Muscle layer of duodenum (tissue), 2 donors: ENCODE measurements around the gene IGFALS.

ENCODE experiments used
- H3K27ac ChIP-seq: one replicate; pipeline ENCODE4 v1.7.0; 2013; ENCODE audit warnings: mild to moderate bottlenecking, low read length
- H3K27me3 ChIP-seq: one replicate; pipeline ENCODE4 v1.7.0; 2013; ENCODE audit warnings: low read depth, mild to moderate bottlenecking, control low read depth, low read length
- H3K36me3 ChIP-seq, 2 donors: one replicate each; pipeline ENCODE4 v1.7.0; 2013; ENCODE audit warnings: low read length in 2 of 2, control low read depth in 1 of 2, mild to moderate bottlenecking in 1 of 2; ENCODE audit not compliant: insufficient read depth in 2 of 2, control insufficient read depth in 1 of 2
- H3K4me1 ChIP-seq, 2 donors: one replicate each; pipeline ENCODE4 v1.7.0; 2013; ENCODE audit warnings: low read length in 2 of 2, mild to moderate bottlenecking in 2 of 2, control low read depth in 1 of 2, moderate library complexity in 1 of 2; ENCODE audit not compliant: insufficient read depth in 2 of 2, control insufficient read depth in 1 of 2
- H3K4me3 ChIP-seq, 2 donors: one replicate each; pipeline ENCODE4 v1.7.0; 2013; ENCODE audit warnings: low read length in 2 of 2, low read depth in 1 of 2, mild to moderate bottlenecking in 1 of 2
- H3K9me3 ChIP-seq, 2 donors: one replicate each; pipeline ENCODE4 v1.7.0; 2013; ENCODE audit warnings: low read length in 2 of 2, control low read depth in 1 of 2, mild to moderate bottlenecking in 1 of 2; ENCODE audit not compliant: control insufficient read depth in 1 of 2
- donor health status: healthy.

Gene IGFALS

DNA sequence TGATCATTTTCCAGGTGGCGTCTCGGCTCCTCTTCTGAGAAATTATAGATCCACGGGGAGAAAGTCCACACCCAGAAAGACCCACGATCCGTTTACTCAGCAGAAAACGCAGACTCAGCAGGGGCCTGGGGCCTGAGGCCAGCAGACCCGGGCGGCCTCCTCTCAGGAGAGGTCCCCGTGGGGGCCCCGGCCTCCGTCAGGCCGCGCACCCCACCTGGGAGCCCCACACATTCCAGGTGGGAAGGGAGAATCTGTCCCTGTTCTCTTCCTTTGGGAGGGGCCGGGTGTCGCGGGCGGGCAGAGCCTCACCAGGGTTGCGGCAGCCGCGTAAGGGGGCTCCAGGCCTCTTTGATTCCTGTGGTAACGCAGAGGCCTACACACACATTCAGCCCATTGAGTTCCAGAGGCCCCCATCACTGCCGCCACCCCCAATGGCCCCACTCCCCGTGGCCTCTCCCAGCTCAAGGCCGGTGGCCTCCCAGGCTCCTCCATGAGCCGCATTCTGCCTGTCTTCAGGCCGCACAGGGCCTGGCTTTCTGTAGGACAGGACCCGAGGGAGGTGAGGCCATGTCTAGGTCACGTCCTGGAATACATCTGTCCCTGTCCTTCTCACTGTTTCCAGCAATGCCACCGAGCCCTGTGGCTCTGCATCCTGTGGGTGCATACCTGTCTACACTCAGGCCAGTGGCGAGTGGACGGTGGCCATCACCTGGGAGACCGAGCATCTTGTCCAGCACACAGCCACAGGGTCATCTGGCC is 1.6 kb upstream of the IGFALS start:
- H3K4me1 ChIP-seq = no peaks in the 10 kb centered on the region
- no peak overlapping the region for H3K4me3 ChIP-seq
- H3K9me3 ChIP-seq = no peaks in the 10 kb centered on the region
- H3K27ac ChIP-seq = no peak overlapping the region
- no peaks in the 10 kb centered on the region for H3K27me3 ChIP-seq
- peaks cover 0 to 15% of the 10 kb centered on the region in 2 donors for H3K36me3 ChIP-seq

DNA sequence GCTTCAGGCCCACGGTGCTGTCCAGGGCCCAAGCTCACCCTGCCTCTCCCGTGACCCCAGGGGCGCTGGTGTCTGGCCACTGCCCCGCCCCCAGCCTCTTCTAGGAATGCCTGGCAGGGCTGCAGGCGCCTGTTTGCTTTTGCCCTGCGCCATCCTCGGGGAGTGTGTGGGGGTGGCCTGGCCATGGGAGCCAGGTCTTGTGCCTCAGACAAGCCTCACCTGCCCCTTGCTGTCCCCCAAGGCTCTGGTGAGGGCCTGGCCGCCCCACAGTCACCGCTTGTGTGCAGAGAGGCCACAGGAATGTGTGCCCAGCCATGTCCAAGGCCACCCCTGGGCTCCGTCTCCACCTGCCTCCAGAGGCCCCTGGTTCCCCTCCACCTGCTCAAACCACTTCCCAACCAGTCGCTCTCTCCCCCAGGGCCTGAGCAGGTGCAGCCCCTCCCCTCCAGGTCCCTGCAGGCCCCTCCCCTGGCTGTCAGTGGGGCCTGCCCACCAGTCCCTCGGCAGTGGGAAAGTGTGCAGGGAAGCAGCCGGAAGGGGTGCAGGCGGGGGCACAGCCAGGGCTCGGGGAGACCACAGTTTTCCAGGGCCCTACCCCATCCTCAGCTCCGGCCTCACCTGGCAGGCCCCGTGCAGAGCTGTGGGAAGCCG is 841 bp upstream of the IGFALS start:
- no peak overlapping the region for H3K4me3 ChIP-seq
- no peaks in the 10 kb centered on the region for H3K4me1 ChIP-seq
- no peak overlapping the region for H3K27ac ChIP-seq
- peaks cover 0 to 21% of the 10 kb centered on the region in 2 donors for H3K36me3 ChIP-seq
- H3K27me3 ChIP-seq = no peaks in the 10 kb centered on the region
- no peaks in the 10 kb centered on the region for H3K9me3 ChIP-seq

DNA sequence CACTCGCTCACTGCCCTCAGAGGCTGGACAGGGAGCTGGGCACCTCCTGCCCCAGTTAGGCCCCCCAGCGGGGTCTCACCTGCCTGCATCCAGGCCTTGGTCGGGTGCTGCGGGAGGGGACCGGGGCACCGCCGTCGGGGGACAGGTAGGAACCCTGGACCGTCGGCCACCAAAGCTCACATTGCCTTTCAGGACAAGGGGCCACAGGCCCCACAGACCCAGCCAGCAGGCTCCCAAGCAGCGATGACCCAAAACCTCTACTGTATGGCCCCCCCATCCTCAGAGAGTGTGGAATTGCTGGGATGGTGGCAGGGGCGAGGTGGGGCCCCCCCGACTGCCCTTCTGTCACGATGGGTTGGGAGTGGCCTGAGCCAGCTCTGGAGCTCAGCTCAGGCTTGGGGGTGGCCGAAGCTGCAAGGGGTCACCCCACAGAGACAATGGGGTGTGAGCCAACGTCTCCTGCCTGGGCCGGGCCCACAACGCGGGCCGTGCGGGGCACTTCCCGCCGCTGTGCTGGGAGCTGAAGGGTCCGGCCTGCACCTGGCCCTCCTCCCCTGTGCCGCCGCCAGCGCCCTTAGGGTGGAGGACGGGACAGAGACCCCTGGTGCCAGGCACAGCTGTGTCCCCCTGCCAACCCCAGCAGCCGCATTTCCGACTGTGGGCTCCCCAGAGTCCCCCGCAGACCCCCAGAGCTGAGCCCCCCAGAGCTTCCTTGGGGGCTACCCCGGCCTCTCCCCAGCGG is 498 bp downstream of the IGFALS start:
- H3K27me3 ChIP-seq = no peaks in the 10 kb centered on the region
- H3K9me3 ChIP-seq = no peaks in the 10 kb centered on the region
- H3K36me3 ChIP-seq = peaks cover 0 to 34% of the 10 kb centered on the region in 2 donors
- no peak overlapping the region for H3K4me3 ChIP-seq
- H3K4me1 ChIP-seq = no peaks in the 10 kb centered on the region
- H3K27ac ChIP-seq = no peak overlapping the region

DNA sequence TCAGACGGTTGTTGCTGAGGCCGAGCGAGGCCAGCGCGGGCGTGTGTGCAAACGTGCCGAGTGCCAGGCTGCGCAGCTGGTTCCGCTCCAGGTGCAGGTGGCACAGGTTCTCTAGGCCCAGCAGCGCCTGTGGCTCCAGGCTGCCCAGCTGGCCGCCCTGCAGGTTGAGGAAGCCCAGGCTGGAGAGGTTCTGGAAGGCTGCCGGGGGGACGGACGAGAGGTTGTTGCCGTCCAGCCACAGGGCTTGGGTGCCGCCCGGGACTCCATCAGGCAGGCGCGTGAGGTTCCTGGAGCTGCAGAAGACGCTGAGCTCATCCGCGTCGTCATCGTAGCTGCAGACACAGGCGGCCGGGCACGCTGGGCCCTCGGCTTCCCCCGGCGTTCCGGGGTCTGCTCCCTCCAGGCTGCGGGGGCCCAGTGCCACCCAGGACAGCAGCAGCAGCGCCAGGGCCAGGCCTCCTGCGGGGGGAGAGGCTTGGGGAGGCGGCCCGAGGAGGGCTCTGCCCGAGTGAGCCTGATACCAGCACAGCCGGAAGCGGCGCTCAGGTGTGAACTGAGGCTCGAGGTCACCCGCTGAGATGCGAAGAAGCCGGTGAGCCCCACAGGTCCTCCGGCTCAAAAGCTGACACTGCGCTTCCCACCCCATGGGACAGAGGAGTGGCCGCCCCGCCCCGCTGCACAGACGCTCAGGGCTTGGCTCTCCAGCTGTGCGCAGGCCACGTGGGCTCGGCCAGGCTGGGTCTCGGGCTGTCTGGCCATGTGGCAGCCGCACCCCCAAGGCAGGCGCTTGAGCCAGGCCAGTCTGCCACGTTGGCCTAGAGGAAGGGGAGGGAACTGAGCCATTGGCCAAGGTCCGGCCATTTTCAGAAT is 1.3 kb downstream of the IGFALS start:
- Histone ChIP-seq H3K9me3 (no peaks in the 10 kb centered on the region), H3K27me3 (no peaks in the 10 kb centered on the region), H3K4me3 (no peak overlapping the region), H3K27ac (no peak overlapping the region), H3K4me1 (no peaks in the 10 kb centered on the region), H3K36me3 (peaks cover 0 to 42% of the 10 kb centered on the region in 2 donors)

- Histone ChIP-seq H3K4me1 (peaks cover 0 to 3% of the 10 kb centered on the region in 2 donors), H3K36me3 (peaks cover 0 to 50% of the 10 kb centered on the region in 2 donors), H3K4me3 (no peak overlapping the region), H3K27ac (no peak overlapping the region), H3K9me3 (no peaks in the 10 kb centered on the region), H3K27me3 (no peaks in the 10 kb centered on the region)
Measured at GRCh38 chr16:1791256-1791942, 2.1 kb downstream of the IGFALS start.

- H3K36me3 ChIP-seq = peaks cover 0 to 56% of the 10 kb centered on the region in 2 donors
- H3K4me3 ChIP-seq = no peak overlapping the region
- no peaks in the 10 kb centered on the region for H3K9me3 ChIP-seq
- no peak overlapping the region for H3K27ac ChIP-seq
- no peaks in the 10 kb centered on the region for H3K27me3 ChIP-seq
- peaks cover 0 to 3% of the 10 kb centered on the region in 2 donors for H3K4me1 ChIP-seq
Measured at GRCh38 chr16:1790611-1791255, 2.8 kb downstream of the IGFALS start.

DNA sequence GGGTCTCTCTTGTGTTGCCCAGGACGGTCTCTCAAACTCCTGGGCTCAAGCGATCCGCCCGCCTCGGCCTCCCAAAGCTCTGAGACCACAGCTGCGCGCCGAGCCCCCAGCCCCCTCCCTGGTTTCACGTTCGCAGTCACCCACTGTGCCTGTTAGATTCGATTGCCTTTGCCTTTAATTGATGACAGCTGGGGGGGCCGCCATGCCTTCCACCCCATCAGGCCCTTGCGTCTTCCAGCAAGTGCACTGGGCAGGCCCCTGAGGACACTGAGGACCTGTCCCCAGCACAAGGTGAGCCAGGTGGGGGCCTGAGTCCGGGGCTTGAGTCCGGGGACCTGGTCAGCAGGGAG is 3.3 kb downstream of the IGFALS start:
- Histone ChIP-seq H3K4me3 (no peak overlapping the region), H3K9me3 (no peaks in the 10 kb centered on the region), H3K4me1 (peaks cover 0 to 7% of the 10 kb centered on the region in 2 donors), H3K36me3 (peaks cover 0 to 58% of the 10 kb centered on the region in 2 donors), H3K27me3 (no peaks in the 10 kb centered on the region), H3K27ac (no peak overlapping the region)

- Histone ChIP-seq H3K36me3 (peaks cover 0 to 58% of the 10 kb centered on the region in 2 donors), H3K4me1 (peaks cover 0 to 13% of the 10 kb centered on the region in 2 donors), H3K9me3 (no peaks in the 10 kb centered on the region), H3K27ac (no peak overlapping the region), H3K4me3 (no peak overlapping the region), H3K27me3 (no peaks in the 10 kb centered on the region)
Measured at GRCh38 chr16:1789643-1790045, 3.9 kb downstream of the IGFALS start.

DNA sequence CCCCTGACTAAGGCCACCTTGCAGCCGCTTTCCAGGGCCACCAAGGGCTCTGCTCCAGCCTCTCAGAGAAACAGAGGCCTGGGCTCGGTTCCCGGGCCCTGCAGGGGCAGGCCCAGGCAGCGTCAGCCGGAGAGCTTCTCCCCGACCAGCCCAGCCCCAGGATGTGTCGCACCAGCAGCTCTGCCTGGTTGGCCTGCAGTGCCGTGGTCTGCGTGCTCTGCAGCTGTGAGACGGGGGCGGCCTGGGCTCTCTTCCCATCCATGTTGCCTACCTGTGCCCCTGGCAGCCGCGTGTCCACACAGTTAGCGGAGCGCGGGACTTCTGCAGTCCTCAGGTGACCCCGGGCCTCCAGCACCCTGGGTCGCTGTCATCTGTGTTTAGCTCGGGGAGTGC is 4.8 kb downstream of the IGFALS start:
- Histone ChIP-seq H3K27ac (no peak overlapping the region), H3K4me1 (peaks cover 0 to 23% of the 10 kb centered on the region in 2 donors), H3K27me3 (no peaks in the 10 kb centered on the region), H3K9me3 (no peaks in the 10 kb centered on the region), H3K4me3 (no peak overlapping the region), H3K36me3 (peaks cover 0 to 58% of the 10 kb centered on the region in 2 donors)

- peaks cover 0 to 58% of the 10 kb centered on the region in 2 donors for H3K36me3 ChIP-seq
- no peaks in the 10 kb centered on the region for H3K9me3 ChIP-seq
- H3K4me1 ChIP-seq = peaks cover 0 to 27% of the 10 kb centered on the region in 2 donors
- no peak overlapping the region for H3K27ac ChIP-seq
- no peak overlapping the region for H3K4me3 ChIP-seq
- H3K27me3 ChIP-seq = no peaks in the 10 kb centered on the region
Measured at GRCh38 chr16:1788095-1788707, 5.3 kb downstream of the IGFALS start.
